Limb (tissue), 2 donors: ENCODE data around the gene ANO2.

Source experiments
- DNase-seq, 2 donors: peaks; one replicate each; pipeline ENCODE4 v3.0.0-alpha.2; 2016; ENCODE audit errors: extremely low spot score in 2 of 2

ANO2 gene

GRCh38 chr12:5730962-5731361 lies 214.1 kb downstream of the ANO2 start:
- DNase-seq, result no peak

GRCh38 chr12:5723711-5724252 lies 221.3 kb downstream of the ANO2 start:
- no peak for DNase-seq

- DNase-seq, result no peak
These were observed 222.0 kb downstream of the ANO2 start for GRCh38 chr12:5723071-5723470.

GRCh38 chr12:5720381-5721005 lies 224.6 kb downstream of the ANO2 start:
- DNase-seq, result peak in 1 of 2 donors; percentile 39

- no peak for DNase-seq
These were observed 226.4 kb downstream of the ANO2 start for GRCh38 chr12:5718680-5719079.

- DNase-seq, result no peak
These were observed 227.0 kb downstream of the ANO2 start for GRCh38 chr12:5718073-5718472.

GRCh38 chr12:5716976-5717375 lies 228.1 kb downstream of the ANO2 start:
- no peak for DNase-seq

- no peak for DNase-seq
These were observed 228.9 kb downstream of the ANO2 start for GRCh38 chr12:5716201-5716600.

GRCh38 chr12:5715021-5715420 lies 230.0 kb downstream of the ANO2 start:
- DNase-seq, result no peak

- DNase-seq, result no peak
These were observed 231.4 kb downstream of the ANO2 start for GRCh38 chr12:5713599-5714081.

- no peak for DNase-seq
These were observed 234.7 kb downstream of the ANO2 start for GRCh38 chr12:5710260-5710878.

- no peak for DNase-seq
These were observed 236.7 kb downstream of the ANO2 start for GRCh38 chr12:5708371-5708770.

GRCh38 chr12:5706247-5706646 lies 238.8 kb downstream of the ANO2 start:
- no peak for DNase-seq

GRCh38 chr12:5705791-5706190 lies 239.3 kb downstream of the ANO2 start:
- DNase-seq, result no peak

- DNase-seq, result no peak
These were observed 250.2 kb downstream of the ANO2 start for GRCh38 chr12:5694759-5695409.

- no peak for DNase-seq
These were observed 252.2 kb downstream of the ANO2 start for GRCh38 chr12:5692850-5693249.

- no peak for DNase-seq
These were observed 253.1 kb downstream of the ANO2 start for GRCh38 chr12:5691943-5692342.

- DNase-seq, result no peak
These were observed 254.8 kb downstream of the ANO2 start for GRCh38 chr12:5690240-5690639.

GRCh38 chr12:5689773-5690172 lies 255.3 kb downstream of the ANO2 start:
- DNase-seq, result no peak

- DNase-seq, result no peak
These were observed 256.8 kb downstream of the ANO2 start for GRCh38 chr12:5688226-5688625.

GRCh38 chr12:5685935-5686334 lies 259.1 kb downstream of the ANO2 start:
- DNase-seq, result no peak

GRCh38 chr12:5684989-5685388 lies 260.1 kb downstream of the ANO2 start:
- DNase-seq, result no peak

- DNase-seq, result no peak
These were observed 262.5 kb downstream of the ANO2 start for GRCh38 chr12:5682581-5682980.
